GM18909 (cell line): ENCODE measurements around the gene TLE3.

Source experiments
- ATAC-seq: cut with Tn5 transposase; IDR thresholded peaks from one replicate; pipeline ENCODE4 v1.9.1; 2021; ENCODE audit warnings: mild to moderate bottlenecking; ENCODE audit not compliant: unreplicated experiment, poor library complexity

The TLE3 gene

GRCh38 chr15:70066004-70066403 lies 31.7 kb downstream of the TLE3 start:
- no peak for ATAC-seq

- no peak for ATAC-seq
These were observed 32.6 kb downstream of the TLE3 start for GRCh38 chr15:70065006-70065722.

GRCh38 chr15:70064441-70064840 lies 33.3 kb downstream of the TLE3 start:
- no peak for ATAC-seq

- no peak for ATAC-seq
These were observed 33.7 kb downstream of the TLE3 start for GRCh38 chr15:70063980-70064379.

- no peak for ATAC-seq
These were observed 34.3 kb downstream of the TLE3 start for GRCh38 chr15:70063261-70063925.

- no peak for ATAC-seq
These were observed 35.3 kb downstream of the TLE3 start for GRCh38 chr15:70062321-70062956.

GRCh38 chr15:70061696-70062270 lies 35.9 kb downstream of the TLE3 start:
- ATAC-seq = no peak

- ATAC-seq = no peak
These were observed 36.8 kb downstream of the TLE3 start for GRCh38 chr15:70060993-70061305.

GRCh38 chr15:70060214-70060992 lies 37.3 kb downstream of the TLE3 start:
- no peak for ATAC-seq

- no peak for ATAC-seq
These were observed 38.1 kb downstream of the TLE3 start for GRCh38 chr15:70059476-70060213.

- no peak for ATAC-seq
These were observed 38.9 kb downstream of the TLE3 start for GRCh38 chr15:70058642-70059360.

GRCh38 chr15:70057931-70058641 lies 39.6 kb downstream of the TLE3 start:
- ATAC-seq = no peak

- no peak for ATAC-seq
These were observed 41.5 kb downstream of the TLE3 start for GRCh38 chr15:70056091-70056680.

- no peak for ATAC-seq
These were observed 42.1 kb downstream of the TLE3 start for GRCh38 chr15:70055601-70056051.

- ATAC-seq = no peak
These were observed 42.8 kb downstream of the TLE3 start for GRCh38 chr15:70054884-70055387.

GRCh38 chr15:70054366-70054765 lies 43.4 kb downstream of the TLE3 start:
- no peak for ATAC-seq

- no peak for ATAC-seq
These were observed 43.9 kb downstream of the TLE3 start for GRCh38 chr15:70053716-70054229.
